22Rv1 (cell line): Measurements from ENCODE around the gene MAP3K9.

ENCODE experiments used
- CTCF ChIP-seq: fragments of 450-650 bp; IDR thresholded peaks from 2 replicates; pipeline ENCODE4 v1.5.1; 2017; ENCODE audit warnings: mild to moderate bottlenecking
- ZFX ChIP-seq: fragments of 450-650 bp; IDR thresholded peaks from 2 replicates; pipeline ENCODE4 v1.6.1; 2017; ENCODE audit warnings: antibody characterized with exemption, borderline replicate concordance

GRCh38 chr14:70716958-70717357 is 92.4 kb downstream of the MAP3K9 start:
- TF ChIP-seq CTCF (no peak), ZFX (no peak)
